Uterus (tissue), 2 donors: ENCODE data around the gene SLC17A5.

ENCODE experiments used
- CTCF ChIP-seq, 4 experiments: fragments of 200-600 bp in 2 of 4; fragments of 450-650 bp in 2 of 4; sonication (generic) in 2 of 4; IDR thresholded peaks; one replicate each; pipeline ENCODE4 v1.5.1; 2016 to 2019; ENCODE audit warnings: antibody characterized with exemption in 4 of 4, mild to moderate bottlenecking in 2 of 4, moderate library complexity in 1 of 4
- POLR2A ChIP-seq, 2 donors: fragments of 450-650 bp; IDR thresholded peaks; one replicate each; pipeline ENCODE4 v1.6.1; 2016; ENCODE audit warnings: antibody characterized with exemption in 2 of 2, mild to moderate bottlenecking in 1 of 2, moderate library complexity in 1 of 2

DNA sequence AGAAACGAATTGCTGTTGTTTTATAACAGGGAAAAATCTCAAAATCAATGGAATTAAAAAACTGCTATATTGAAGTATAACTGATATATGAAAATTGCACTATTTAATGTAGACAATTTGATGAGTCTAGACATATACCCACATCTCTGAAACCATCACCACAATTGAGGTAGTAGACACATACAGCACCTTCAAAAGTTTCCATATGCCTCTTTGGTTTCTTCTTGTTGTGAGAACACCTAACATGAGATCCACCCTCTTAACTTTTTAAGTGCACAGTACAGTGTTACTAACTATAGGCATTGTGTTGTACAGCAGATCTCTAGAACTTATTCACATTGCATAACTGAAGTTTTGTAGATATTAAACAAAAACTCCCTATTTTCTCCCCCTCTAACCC lies 14.0 kb upstream of the SLC17A5 start:
- TF ChIP-seq POLR2A (IDR thresholded peaks at IDR 0.05) (no peak), CTCF (IDR thresholded peaks at IDR 0.05) (no peak)
